Measurements from ENCODE around the gene AAR2.

Gene AAR2

DNA sequence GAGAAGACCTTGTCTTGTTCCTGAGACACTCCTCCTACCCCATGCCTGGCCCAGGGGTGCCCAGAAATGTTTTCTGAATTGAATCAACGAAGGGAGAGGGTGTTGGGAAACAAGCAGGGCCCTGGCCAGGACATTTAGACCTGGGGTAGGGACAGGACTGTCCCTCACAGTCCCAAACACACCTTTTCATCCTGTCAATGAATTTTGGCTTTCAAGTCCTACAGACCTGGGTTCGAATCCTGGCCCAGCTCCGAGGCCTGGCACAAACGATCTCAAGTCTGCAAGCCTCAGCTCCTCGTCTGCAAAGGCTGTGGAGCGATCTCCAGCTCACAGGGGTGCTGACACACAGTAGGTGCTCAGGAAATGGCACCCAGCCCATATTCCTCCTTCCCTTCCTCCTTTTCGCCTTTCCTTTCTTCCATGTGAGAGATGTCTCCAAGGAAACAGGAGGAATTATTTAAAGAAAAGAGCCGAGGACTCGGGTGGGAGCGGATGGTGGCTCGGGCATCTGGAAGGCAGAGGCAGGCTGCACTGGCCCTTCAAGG is 62.6 kb downstream of the AAR2 start:
- no peaks in the 10 kb centered on the region for H3K4me1 ChIP-seq (ENCODE audit: insufficient read depth, poor library complexity, severe bottlenecking)
- H3K9me3 ChIP-seq (ENCODE audit: severe bottlenecking) = no peaks in the 10 kb centered on the region
- no peak overlapping the region for H3K27ac ChIP-seq (ENCODE audit: poor library complexity, severe bottlenecking)
- H3K36me3 ChIP-seq (ENCODE audit: low read depth) = no peaks in the 10 kb centered on the region
- no peak overlapping the region for H3K4me3 ChIP-seq (ENCODE audit: severe bottlenecking)
- peaks cover 54% of the 10 kb centered on the region for H3K27me3 ChIP-seq (ENCODE audit: insufficient read depth, poor library complexity, severe bottlenecking)
- TF ChIP-seq, protein P1, sequence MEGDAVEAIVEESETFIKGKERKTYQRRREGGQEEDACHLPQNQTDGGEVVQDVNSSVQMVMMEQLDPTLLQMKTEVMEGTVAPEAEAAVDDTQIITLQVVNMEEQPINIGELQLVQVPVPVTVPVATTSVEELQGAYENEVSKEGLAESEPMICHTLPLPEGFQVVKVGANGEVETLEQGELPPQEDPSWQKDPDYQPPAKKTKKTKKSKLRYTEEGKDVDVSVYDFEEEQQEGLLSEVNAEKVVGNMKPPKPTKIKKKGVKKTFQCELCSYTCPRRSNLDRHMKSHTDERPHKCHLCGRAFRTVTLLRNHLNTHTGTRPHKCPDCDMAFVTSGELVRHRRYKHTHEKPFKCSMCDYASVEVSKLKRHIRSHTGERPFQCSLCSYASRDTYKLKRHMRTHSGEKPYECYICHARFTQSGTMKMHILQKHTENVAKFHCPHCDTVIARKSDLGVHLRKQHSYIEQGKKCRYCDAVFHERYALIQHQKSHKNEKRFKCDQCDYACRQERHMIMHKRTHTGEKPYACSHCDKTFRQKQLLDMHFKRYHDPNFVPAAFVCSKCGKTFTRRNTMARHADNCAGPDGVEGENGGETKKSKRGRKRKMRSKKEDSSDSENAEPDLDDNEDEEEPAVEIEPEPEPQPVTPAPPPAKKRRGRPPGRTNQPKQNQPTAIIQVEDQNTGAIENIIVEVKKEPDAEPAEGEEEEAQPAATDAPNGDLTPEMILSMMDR (IDR thresholded peaks at IDR 0.05; ENCODE audit: poor library complexity, severe bottlenecking) = no peak
- ATAC-seq (ENCODE audit: low read depth) (no peak), DNase-seq (ENCODE audit: low spot score) (peak; percentile 69)

DNA sequence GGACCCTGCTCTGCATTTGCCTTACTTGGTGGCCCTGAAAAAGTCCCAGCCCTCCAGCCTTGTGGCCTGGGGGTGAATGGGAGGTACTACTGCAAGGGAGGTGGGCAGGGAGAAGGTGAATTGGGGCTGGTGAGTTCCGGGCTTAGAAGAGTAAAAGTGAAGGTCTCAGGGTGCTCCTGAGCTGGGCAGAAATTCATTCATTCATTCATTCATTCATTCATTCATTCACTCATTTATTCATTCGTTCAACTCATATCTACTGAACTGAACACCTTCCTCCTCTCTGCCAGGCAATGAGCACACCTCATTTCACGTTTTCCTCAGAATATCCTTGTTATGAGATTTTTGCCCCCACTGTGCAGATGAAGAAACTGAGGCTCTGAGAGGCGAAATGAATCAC is 63.2 kb downstream of the AAR2 start:
- TF ChIP-seq, protein P1 (IDR thresholded peaks at IDR 0.05; ENCODE audit: poor library complexity, severe bottlenecking) = no peak
- DNase-seq (ENCODE audit: low spot score) (no peak), ATAC-seq (ENCODE audit: low read depth) (no peak)
- no peak overlapping the region for H3K27ac ChIP-seq (ENCODE audit: poor library complexity, severe bottlenecking)
- no peaks in the 10 kb centered on the region for H3K36me3 ChIP-seq (ENCODE audit: low read depth)
- no peaks in the 10 kb centered on the region for H3K4me1 ChIP-seq (ENCODE audit: insufficient read depth, poor library complexity, severe bottlenecking)
- no peak overlapping the region for H3K4me3 ChIP-seq (ENCODE audit: severe bottlenecking)
- H3K27me3 ChIP-seq (ENCODE audit: insufficient read depth, poor library complexity, severe bottlenecking) = peaks cover 55% of the 10 kb centered on the region
- H3K9me3 ChIP-seq (ENCODE audit: severe bottlenecking) = no peaks in the 10 kb centered on the region

DNA sequence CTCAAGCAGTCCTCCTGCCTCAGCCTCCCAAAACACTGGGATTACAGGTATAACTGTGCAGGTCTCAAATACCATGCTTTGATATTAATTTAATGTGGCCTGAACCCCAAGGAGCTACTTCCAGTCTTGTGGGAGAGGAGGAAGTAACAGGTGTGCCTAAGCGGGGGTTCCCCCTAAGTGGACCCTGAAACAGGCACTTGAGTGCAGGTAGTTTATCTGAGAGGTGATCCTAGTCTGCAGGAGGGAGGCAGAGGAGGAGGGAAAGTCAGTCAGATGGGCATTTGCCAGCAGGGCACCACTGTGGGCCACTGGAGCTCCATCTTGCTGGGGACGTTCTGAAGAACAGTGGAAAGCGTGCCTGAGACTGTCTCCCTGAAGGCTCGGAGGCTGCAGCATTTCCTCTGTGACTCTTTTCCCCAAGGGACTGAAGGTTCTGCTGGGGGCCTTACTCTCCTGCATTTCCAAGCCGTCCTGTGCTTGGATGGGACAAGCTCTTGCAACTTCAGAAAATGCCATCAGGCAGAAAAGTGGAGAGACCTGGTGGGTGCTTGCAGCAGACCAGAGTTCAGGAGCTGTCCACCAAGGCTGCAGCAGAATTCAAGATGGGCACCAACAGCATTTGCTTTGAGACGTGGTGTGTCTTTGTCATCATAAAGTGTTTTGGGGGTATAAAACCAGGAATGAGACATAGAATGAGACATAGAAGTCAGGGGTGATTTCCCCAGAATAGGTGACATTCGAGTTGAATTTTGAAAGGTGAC is 65.3 kb downstream of the AAR2 start:
- peaks cover 67% of the 10 kb centered on the region for H3K27me3 ChIP-seq (ENCODE audit: insufficient read depth, poor library complexity, severe bottlenecking)
- TF ChIP-seq, protein P1 (IDR thresholded peaks at IDR 0.05; ENCODE audit: poor library complexity, severe bottlenecking) = no peak
- no peak overlapping the region for H3K4me3 ChIP-seq (ENCODE audit: severe bottlenecking)
- DNase-seq (ENCODE audit: low spot score) (no peak), ATAC-seq (ENCODE audit: low read depth) (no peak)
- H3K9me3 ChIP-seq (ENCODE audit: severe bottlenecking) = no peaks in the 10 kb centered on the region
- H3K27ac ChIP-seq (ENCODE audit: poor library complexity, severe bottlenecking) = no peak overlapping the region
- H3K36me3 ChIP-seq (ENCODE audit: low read depth) = no peaks in the 10 kb centered on the region
- H3K4me1 ChIP-seq (ENCODE audit: insufficient read depth, poor library complexity, severe bottlenecking) = no peaks in the 10 kb centered on the region

DNA sequence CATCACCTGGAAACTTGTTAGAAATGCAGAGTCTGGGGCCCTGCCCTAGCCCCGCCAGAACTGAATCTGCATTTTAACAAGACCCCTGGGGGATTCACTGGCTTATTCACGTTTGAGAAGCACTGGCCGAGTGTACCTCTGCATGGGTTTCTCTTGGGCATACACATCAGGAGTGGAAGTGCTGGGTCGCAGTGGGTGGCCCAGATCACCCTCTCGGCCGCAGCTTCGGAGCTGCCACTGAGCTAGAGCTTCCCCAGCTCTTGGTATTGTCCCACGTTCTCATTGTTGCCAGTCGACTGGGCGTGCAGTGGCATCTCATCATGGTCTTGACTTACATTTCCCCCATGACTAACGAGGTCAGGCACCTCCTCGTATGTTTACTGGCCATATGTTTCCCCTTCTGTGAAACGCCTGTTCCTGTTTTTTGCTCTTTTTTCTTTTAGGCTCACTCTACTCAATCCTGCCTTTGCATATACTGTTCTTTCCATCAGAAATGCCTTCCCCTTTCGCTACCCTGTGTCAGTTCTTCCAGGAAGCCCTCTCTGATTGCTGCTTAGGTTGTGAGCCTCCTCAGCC is 66.8 kb downstream of the AAR2 start:
- no peaks in the 10 kb centered on the region for H3K4me1 ChIP-seq (ENCODE audit: insufficient read depth, poor library complexity, severe bottlenecking)
- DNase-seq (ENCODE audit: low spot score) = no peak
- no peak; the same call in 2 of the 3 replicates for ATAC-seq (ENCODE audit: low read depth)
- H3K9me3 ChIP-seq (ENCODE audit: severe bottlenecking) = no peaks in the 10 kb centered on the region
- H3K4me3 ChIP-seq (ENCODE audit: severe bottlenecking) = no peak overlapping the region
- peaks cover 78% of the 10 kb centered on the region for H3K27me3 ChIP-seq (ENCODE audit: insufficient read depth, poor library complexity, severe bottlenecking)
- no peaks in the 10 kb centered on the region for H3K36me3 ChIP-seq (ENCODE audit: low read depth)
- no peak overlapping the region for H3K27ac ChIP-seq (ENCODE audit: poor library complexity, severe bottlenecking)
- TF ChIP-seq, protein P1 (IDR thresholded peaks at IDR 0.05; ENCODE audit: poor library complexity, severe bottlenecking) = no peak

DNA sequence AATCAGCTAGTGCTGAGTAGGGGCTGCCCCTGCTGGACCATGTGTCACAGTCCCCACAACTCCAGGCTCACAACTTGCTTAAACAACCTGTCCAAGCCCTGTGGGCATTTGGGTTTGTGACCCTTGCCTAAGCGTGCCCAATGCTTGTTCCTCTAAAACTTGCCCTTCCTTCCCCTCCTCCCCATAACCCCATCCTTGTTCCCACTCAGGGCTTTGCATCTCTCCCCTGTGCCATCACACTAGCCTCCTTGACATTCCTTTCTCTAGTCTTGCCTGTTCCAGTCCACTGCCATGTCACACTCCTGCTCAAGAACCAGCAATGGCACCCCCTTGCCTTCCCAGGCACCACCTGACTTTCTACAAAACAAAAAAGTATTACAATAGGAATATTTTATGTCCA is 67.6 kb downstream of the AAR2 start:
- no peak for DNase-seq (ENCODE audit: low spot score)
- H3K27me3 ChIP-seq (ENCODE audit: insufficient read depth, poor library complexity, severe bottlenecking) = peaks cover 84% of the 10 kb centered on the region
- ATAC-seq (ENCODE audit: low read depth) = no peak

More for the DNA sequence above, 67.6 kb downstream of the AAR2 start:
- Histone ChIP-seq H3K4me1 (ENCODE audit: insufficient read depth, poor library complexity, severe bottlenecking) (no peaks in the 10 kb centered on the region), H3K36me3 (ENCODE audit: low read depth) (no peaks in the 10 kb centered on the region), H3K4me3 (ENCODE audit: severe bottlenecking) (no peak overlapping the region), H3K9me3 (ENCODE audit: severe bottlenecking) (no peaks in the 10 kb centered on the region), H3K27ac (ENCODE audit: poor library complexity, severe bottlenecking) (no peak overlapping the region)
- TF ChIP-seq, protein P1 (IDR thresholded peaks at IDR 0.05; ENCODE audit: poor library complexity, severe bottlenecking) = no peak
